Liver (tissue), 9 donors: ENCODE results near the gene ADCY3. TPM values are rescaled to one million over a fixed set of nuclear protein-coding genes. Genes with fewer than 3 reads are reported as not detected.

Source experiments
- DNase-seq: peaks from one replicate; pipeline ENCODE4 v3.0.0-alpha.2; 2017; ENCODE audit warnings: low spot score
- H3K27ac ChIP-seq, 2 donors: one replicate each; pipeline ENCODE4 v1.7.0; 2013; ENCODE audit warnings: inconsistent platforms in 2 of 2, low read length in 2 of 2, control low read depth in 1 of 2, low read depth in 1 of 2, mild to moderate bottlenecking in 1 of 2
- H3K27me3 ChIP-seq, 4 donors: one replicate each; pipeline versions ENCODE4 v1.6.1 to v1.7.0; 2013; ENCODE audit warnings: low read length in 3 of 4, inconsistent platforms in 1 of 4, mild to moderate bottlenecking in 1 of 4, moderate library complexity in 1 of 4; ENCODE audit not compliant: control insufficient read depth in 4 of 4, insufficient read depth in 4 of 4
- H3K36me3 ChIP-seq, 4 donors: one replicate each; pipeline versions ENCODE4 v1.6.1 to v1.7.0; 2013; ENCODE audit warnings: low read length in 3 of 4, mild to moderate bottlenecking in 3 of 4, low read depth in 1 of 4, moderate library complexity in 1 of 4; ENCODE audit not compliant: control insufficient read depth in 4 of 4, insufficient read depth in 3 of 4
- H3K4me1 ChIP-seq, 4 donors: one replicate each; pipeline versions ENCODE4 v1.6.1 to v1.7.0; 2013; ENCODE audit warnings: low read length in 3 of 4, mild to moderate bottlenecking in 3 of 4, moderate library complexity in 1 of 4; ENCODE audit not compliant: control insufficient read depth in 4 of 4, insufficient read depth in 4 of 4
- H3K4me3 ChIP-seq, 3 donors: one replicate each; pipeline versions ENCODE4 v1.6.1 to v1.7.0; 2013; ENCODE audit warnings: low read length in 3 of 3, control low read depth in 1 of 3, low read depth in 1 of 3, mild to moderate bottlenecking in 1 of 3
- H3K9ac ChIP-seq, 2 donors: one replicate each; pipeline ENCODE4 v1.7.0; 2013; ENCODE audit warnings: low read length in 2 of 2, mild to moderate bottlenecking in 2 of 2, moderate library complexity in 2 of 2, control low read depth in 1 of 2, low read depth in 1 of 2
- H3K9me3 ChIP-seq, 4 donors: one replicate each; pipeline versions ENCODE4 v1.6.1 to v1.7.0; 2013; ENCODE audit warnings: low read length in 3 of 4; ENCODE audit not compliant: control insufficient read depth in 4 of 4
- EGR1 ChIP-seq, 2 donors: IDR thresholded peaks; 2 replicates each; pipeline ENCODE4 v1.6.1; 2016 to 2018; ENCODE audit warnings: antibody characterized with exemption in 2 of 2, low read depth in 2 of 2
- FOXA1 ChIP-seq: IDR thresholded peaks from 2 replicates; pipeline ENCODE4 v1.6.1; 2016; ENCODE audit warnings: antibody characterized with exemption
- FOXA2 ChIP-seq: IDR thresholded peaks from 2 replicates; pipeline ENCODE4 v1.6.1; 2016; ENCODE audit warnings: antibody characterized with exemption
- GABPA ChIP-seq, 2 donors: IDR thresholded peaks in 1 of 2; conservative IDR thresholded peaks in 1 of 2; 2 replicates each; pipeline ENCODE4 v1.6.1; 2016; ENCODE audit warnings: antibody characterized with exemption in 2 of 2, mild to moderate bottlenecking in 1 of 2, moderate library complexity in 1 of 2
- HNF4A ChIP-seq, 2 donors: conservative IDR thresholded peaks; 2 replicates each; pipeline ENCODE4 v1.6.1; 2016; ENCODE audit warnings: antibody characterized with exemption in 2 of 2, mild to moderate bottlenecking in 2 of 2
- JUND ChIP-seq, 2 donors: IDR thresholded peaks; 2 replicates each; pipeline ENCODE4 v1.6.1; 2016; ENCODE audit warnings: antibody characterized with exemption in 2 of 2
- NR2F2 ChIP-seq: IDR thresholded peaks from 2 replicates; pipeline ENCODE4 v1.6.1; 2016; ENCODE audit warnings: antibody characterized with exemption
- RAD21 ChIP-seq, 2 donors: IDR thresholded peaks; 2 replicates each; pipeline ENCODE4 v1.6.1; 2016; ENCODE audit warnings: antibody characterized with exemption in 2 of 2, mild to moderate bottlenecking in 2 of 2
- RXRA ChIP-seq, 2 donors: IDR thresholded peaks; 2 replicates each; pipeline ENCODE4 v1.6.1; 2017 to 2018; ENCODE audit warnings: antibody characterized with exemption in 2 of 2, mild to moderate bottlenecking in 1 of 2
- SP1 ChIP-seq: IDR thresholded peaks from 2 replicates; pipeline ENCODE4 v1.6.1; 2018; ENCODE audit warnings: antibody characterized with exemption, mild to moderate bottlenecking
- TAF1 ChIP-seq: conservative IDR thresholded peaks from 2 replicates; pipeline ENCODE4 v1.6.1; 2016; ENCODE audit warnings: antibody characterized with exemption, mild to moderate bottlenecking
- WGBS: extraction: QIAGEN DNeasy Blood & Tissue Kit; methylation state at CpG from one replicate; pipeline ENCODE4 v1.1.7; 2013; 5-methylcytosine and 5-hydroxymethylcytosine counted together
- polyA plus RNA-seq, 2 donors: library from polyadenylated mRNA; stranded (reverse) in 1 of 2; unstranded in 1 of 2; fragments of 200-250 nt in 1 of 2; fragments of >200 nt in 1 of 2; fragmentation: Nextera tagmentation in 1 of 2; extraction: Ambion mirVana in 1 of 2; gene quantifications; one replicate each; pipeline versions ENCODE4 v1.2.1 to v1.2.3, GENCODE V29; 2013 to 2015
- total RNA-seq, 2 donors: library from RNA; depleted of rRNA; stranded (reverse); fragments of >200 nt; gene quantifications; one replicate each; pipeline ENCODE4 v1.2.3, GENCODE V29; 2014
- TF ChIP-seq, protein P1 (sequence below): fragments of 150-350 bp; IDR thresholded peaks from 2 replicates; pipeline ENCODE4 v1.5.1; 2017; ENCODE audit warnings: improper control_type of control experiment, low read depth, low read length; ENCODE audit not compliant: missing input control
- TF ChIP-seq, protein P2 (sequence below): IDR thresholded peaks from 2 replicates; pipeline ENCODE4 v1.6.1; 2016; ENCODE audit warnings: antibody characterized with exemption
- TF ChIP-seq, protein P3 (sequence below): IDR thresholded peaks from 2 replicates; pipeline ENCODE4 v1.6.1; 2016; ENCODE audit warnings: antibody characterized with exemption, mild to moderate bottlenecking
- TF ChIP-seq, protein P4 (sequence below): IDR thresholded peaks from 2 replicates; pipeline ENCODE4 v1.6.1; 2016; ENCODE audit warnings: antibody characterized with exemption
- TF ChIP-seq, protein P5 (sequence below): IDR thresholded peaks from 2 replicates; pipeline ENCODE4 v1.6.1; 2016; ENCODE audit warnings: antibody characterized with exemption
- donor health status: healthy.
- donor health status: healthy.
- donor health status: healthy.
- donor health status: healthy.
- donor health status: healthy.

ADCY3 gene
- total and polyA plus RNA-seq, 4 donors = 0.99 to 8.4 (median 6.4) TPM

DNA sequence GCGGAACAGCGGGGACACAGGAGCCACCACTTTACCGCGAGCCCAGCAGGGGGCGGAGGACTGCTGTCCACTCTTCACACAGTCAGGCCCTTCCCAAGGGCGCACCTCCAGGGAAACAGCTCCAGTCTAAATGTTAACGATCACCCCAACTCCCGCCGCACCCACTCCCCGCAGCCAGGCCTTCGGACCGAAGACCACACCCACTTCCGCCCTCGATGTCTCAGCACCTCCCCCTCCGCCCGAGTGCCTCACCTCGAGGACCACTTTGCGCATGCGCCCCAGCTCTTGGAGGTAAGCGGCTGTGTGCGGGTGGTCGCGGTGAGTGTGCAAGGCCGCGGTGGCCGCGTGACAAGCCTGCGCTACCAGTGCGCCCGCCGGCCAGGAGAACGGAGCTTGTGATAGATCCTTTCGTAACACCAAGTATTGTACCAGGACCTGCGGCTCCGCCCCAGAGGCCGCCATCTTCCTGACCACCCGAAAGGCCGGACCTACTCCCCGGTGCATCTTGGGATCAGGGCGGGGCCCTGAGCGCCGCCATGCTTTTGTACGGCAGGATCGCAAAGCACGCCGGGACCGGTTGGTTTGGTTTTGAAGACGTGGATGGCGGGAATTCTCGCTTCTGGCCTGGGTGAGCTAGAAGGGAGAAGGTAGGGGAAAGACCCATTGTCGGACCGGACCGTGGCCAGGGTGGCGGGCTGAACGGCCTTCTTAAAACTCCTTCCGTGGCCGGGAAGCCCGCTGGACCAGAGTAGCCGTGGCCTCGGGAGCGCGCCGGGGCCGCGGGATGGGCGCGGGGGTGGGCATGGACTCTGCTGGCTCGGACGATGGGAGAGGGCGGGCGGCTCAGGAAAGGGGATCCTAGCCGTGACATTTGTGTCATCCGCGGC, 126.9 kb downstream of the ADCY3 start, which contains the start of the genes CENPO and PTRHD1 (continued):
- TF ChIP-seq, protein P1, sequence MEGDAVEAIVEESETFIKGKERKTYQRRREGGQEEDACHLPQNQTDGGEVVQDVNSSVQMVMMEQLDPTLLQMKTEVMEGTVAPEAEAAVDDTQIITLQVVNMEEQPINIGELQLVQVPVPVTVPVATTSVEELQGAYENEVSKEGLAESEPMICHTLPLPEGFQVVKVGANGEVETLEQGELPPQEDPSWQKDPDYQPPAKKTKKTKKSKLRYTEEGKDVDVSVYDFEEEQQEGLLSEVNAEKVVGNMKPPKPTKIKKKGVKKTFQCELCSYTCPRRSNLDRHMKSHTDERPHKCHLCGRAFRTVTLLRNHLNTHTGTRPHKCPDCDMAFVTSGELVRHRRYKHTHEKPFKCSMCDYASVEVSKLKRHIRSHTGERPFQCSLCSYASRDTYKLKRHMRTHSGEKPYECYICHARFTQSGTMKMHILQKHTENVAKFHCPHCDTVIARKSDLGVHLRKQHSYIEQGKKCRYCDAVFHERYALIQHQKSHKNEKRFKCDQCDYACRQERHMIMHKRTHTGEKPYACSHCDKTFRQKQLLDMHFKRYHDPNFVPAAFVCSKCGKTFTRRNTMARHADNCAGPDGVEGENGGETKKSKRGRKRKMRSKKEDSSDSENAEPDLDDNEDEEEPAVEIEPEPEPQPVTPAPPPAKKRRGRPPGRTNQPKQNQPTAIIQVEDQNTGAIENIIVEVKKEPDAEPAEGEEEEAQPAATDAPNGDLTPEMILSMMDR = peak; percentile 80
- TF ChIP-seq JUND (IDR thresholded peaks at IDR 0.05) = peak; percentile 20 to 49
- TF ChIP-seq HNF4A (conservative IDR thresholded peaks at IDR 0.05) = peak; percentile 33 to 60

DNA sequence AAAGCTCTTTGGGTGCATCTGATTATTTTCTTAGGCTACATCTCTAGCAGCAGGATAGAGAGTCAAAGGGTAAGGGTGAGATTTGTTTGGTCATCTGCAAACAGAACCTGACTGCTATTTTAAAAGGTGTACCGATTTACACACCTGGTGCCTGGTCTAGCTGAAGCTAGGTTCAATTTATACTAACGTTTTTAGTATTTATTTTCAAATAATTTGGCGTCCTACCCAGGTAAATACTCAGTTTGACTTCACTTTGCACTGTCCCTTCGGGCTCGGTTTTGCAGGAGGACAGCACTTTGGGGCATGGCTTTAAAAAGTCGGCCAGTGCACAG, 127.5 kb downstream of the ADCY3 start:
- Histone ChIP-seq H3K27ac (peak overlapping the region; percentile 99), H3K4me3 (peak overlapping the region; percentile 74 to 82 (median 78)), H3K9ac (peak overlapping the region; percentile 76 to 84), H3K36me3 (peaks cover 0 to 5% (median 2%) of the 10 kb centered on the region in 4 donors), H3K27me3 (no peaks in the 10 kb centered on the region), H3K4me1 (peaks cover 0 to 15% (median 13%) of the 10 kb centered on the region in 4 donors), H3K9me3 (no peaks in the 10 kb centered on the region)
- TF ChIP-seq TAF1 = no peak
- TF ChIP-seq RAD21 (IDR thresholded peaks at IDR 0.05) = no peak
- TF ChIP-seq, protein P2, sequence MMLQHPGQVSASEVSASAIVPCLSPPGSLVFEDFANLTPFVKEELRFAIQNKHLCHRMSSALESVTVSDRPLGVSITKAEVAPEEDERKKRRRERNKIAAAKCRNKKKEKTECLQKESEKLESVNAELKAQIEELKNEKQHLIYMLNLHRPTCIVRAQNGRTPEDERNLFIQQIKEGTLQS = no peak
- TF ChIP-seq GABPA (IDR thresholded peaks at IDR 0.05 in 1 of 2, conservative IDR thresholded peaks at IDR 0.05 in 1 of 2) = no peak
- peak; percentile 16 for TF ChIP-seq NR2F2
- WGBS = 2% methylated on average over 6 of the region's 6 CpGs
- no peak for DNase-seq

DNA sequence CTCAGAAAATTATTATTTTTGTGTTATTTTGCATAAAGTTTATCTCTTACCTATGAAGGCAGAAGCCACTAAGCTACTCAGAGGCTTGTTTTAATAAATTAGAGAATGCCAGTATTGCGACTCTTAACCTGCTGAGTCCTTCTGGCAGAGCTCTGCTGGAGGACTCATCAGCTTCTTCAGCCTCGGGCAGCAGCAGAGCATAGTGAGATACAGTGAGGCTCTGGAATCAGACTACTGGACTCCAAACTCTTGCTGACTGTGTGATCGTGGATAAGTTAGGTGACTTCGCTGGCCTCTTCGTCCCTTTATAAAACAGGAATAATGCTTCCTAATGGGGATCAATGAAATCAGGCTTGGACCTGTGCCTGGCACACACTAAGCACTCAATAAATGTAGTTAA, 128.6 kb downstream of the ADCY3 start:
- TF ChIP-seq RXRA (IDR thresholded peaks at IDR 0.05) (no peak), GABPA (IDR thresholded peaks at IDR 0.05 in 1 of 2, conservative IDR thresholded peaks at IDR 0.05 in 1 of 2) (no peak), FOXA1 (no peak), SP1 (no peak), JUND (IDR thresholded peaks at IDR 0.05) (no peak), HNF4A (conservative IDR thresholded peaks at IDR 0.05) (no peak), EGR1 (IDR thresholded peaks at IDR 0.05; ENCODE audit: low read depth in 2 of 2) (no peak), RAD21 (IDR thresholded peaks at IDR 0.05) (no peak), FOXA2 (no peak), NR2F2 (no peak), TAF1 (no peak)
- TF ChIP-seq, protein P3, sequence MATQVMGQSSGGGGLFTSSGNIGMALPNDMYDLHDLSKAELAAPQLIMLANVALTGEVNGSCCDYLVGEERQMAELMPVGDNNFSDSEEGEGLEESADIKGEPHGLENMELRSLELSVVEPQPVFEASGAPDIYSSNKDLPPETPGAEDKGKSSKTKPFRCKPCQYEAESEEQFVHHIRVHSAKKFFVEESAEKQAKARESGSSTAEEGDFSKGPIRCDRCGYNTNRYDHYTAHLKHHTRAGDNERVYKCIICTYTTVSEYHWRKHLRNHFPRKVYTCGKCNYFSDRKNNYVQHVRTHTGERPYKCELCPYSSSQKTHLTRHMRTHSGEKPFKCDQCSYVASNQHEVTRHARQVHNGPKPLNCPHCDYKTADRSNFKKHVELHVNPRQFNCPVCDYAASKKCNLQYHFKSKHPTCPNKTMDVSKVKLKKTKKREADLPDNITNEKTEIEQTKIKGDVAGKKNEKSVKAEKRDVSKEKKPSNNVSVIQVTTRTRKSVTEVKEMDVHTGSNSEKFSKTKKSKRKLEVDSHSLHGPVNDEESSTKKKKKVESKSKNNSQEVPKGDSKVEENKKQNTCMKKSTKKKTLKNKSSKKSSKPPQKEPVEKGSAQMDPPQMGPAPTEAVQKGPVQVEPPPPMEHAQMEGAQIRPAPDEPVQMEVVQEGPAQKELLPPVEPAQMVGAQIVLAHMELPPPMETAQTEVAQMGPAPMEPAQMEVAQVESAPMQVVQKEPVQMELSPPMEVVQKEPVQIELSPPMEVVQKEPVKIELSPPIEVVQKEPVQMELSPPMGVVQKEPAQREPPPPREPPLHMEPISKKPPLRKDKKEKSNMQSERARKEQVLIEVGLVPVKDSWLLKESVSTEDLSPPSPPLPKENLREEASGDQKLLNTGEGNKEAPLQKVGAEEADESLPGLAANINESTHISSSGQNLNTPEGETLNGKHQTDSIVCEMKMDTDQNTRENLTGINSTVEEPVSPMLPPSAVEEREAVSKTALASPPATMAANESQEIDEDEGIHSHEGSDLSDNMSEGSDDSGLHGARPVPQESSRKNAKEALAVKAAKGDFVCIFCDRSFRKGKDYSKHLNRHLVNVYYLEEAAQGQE = no peak
- TF ChIP-seq, protein P4, sequence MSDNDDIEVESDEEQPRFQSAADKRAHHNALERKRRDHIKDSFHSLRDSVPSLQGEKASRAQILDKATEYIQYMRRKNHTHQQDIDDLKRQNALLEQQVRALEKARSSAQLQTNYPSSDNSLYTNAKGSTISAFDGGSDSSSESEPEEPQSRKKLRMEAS = no peak
- TF ChIP-seq, protein P5, sequence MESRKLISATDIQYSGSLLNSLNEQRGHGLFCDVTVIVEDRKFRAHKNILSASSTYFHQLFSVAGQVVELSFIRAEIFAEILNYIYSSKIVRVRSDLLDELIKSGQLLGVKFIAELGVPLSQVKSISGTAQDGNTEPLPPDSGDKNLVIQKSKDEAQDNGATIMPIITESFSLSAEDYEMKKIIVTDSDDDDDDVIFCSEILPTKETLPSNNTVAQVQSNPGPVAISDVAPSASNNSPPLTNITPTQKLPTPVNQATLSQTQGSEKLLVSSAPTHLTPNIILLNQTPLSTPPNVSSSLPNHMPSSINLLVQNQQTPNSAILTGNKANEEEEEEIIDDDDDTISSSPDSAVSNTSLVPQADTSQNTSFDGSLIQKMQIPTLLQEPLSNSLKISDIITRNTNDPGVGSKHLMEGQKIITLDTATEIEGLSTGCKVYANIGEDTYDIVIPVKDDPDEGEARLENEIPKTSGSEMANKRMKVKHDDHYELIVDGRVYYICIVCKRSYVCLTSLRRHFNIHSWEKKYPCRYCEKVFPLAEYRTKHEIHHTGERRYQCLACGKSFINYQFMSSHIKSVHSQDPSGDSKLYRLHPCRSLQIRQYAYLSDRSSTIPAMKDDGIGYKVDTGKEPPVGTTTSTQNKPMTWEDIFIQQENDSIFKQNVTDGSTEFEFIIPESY = no peak
- TF ChIP-seq, protein P1 = no peak
- H3K4me3 ChIP-seq = no peak overlapping the region
- no peaks in the 10 kb centered on the region for H3K9me3 ChIP-seq
- no peak overlapping the region for H3K9ac ChIP-seq
- WGBS = 97% methylated on average over 5 of the region's 5 CpGs
- DNase-seq = no peak
- H3K4me1 ChIP-seq = peaks cover 0 to 15% (median 13%) of the 10 kb centered on the region in 4 donors
- no peaks in the 10 kb centered on the region for H3K27me3 ChIP-seq
- H3K27ac ChIP-seq = no peak overlapping the region
- H3K36me3 ChIP-seq = peaks cover 0 to 5% (median 2%) of the 10 kb centered on the region in 4 donors
